Measurements from ENCODE around the gene VEGFC. TPM values are rescaled to one million over a fixed set of nuclear protein-coding genes. Genes with fewer than 3 reads are reported as not detected.

The VEGFC gene
- polyA plus RNA-seq, 1 experiment: 31.0 TPM

DNA sequence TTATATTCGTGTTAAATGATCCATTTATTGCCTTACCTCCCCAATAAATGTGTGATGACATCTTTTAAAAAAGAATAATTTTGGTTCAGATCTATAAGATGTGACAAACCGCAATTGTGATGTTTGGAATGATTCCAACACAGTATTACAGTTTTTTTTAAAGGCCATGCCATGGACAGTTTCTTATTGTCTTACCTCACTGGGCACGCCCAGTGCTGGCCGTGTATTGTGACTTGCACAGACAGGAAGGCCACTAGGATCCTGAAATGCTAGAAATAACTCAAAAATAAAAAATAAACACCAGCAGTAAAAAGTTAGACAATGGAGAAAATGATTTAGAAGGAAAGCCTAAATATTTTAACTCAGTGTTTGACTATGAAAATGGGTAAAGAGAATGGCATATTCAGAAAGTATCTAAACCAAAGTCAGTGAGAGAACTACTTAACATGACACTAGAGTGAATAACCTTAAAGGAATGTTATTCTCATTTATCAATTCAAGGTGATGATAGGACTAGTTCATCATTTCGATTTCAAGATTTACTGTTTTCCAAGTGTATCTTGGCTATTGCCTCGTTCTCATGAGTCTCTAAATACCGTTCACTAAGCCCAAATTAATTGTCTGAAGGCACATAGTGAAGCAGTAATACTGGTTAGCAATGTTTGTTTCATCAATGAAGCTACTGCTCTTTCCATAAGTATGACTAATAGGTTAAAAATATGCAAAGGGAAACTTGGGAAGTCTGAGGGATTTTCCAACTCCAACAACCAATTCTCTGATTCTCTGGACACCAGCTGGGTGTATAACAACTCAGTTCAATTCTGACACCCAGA, 46.1 kb upstream of the VEGFC start:
- no peaks in the 10 kb centered on the region for H3K27me3 ChIP-seq (ENCODE audit: control insufficient read depth, insufficient read depth, low read length)
- TF ChIP-seq, protein P1, sequence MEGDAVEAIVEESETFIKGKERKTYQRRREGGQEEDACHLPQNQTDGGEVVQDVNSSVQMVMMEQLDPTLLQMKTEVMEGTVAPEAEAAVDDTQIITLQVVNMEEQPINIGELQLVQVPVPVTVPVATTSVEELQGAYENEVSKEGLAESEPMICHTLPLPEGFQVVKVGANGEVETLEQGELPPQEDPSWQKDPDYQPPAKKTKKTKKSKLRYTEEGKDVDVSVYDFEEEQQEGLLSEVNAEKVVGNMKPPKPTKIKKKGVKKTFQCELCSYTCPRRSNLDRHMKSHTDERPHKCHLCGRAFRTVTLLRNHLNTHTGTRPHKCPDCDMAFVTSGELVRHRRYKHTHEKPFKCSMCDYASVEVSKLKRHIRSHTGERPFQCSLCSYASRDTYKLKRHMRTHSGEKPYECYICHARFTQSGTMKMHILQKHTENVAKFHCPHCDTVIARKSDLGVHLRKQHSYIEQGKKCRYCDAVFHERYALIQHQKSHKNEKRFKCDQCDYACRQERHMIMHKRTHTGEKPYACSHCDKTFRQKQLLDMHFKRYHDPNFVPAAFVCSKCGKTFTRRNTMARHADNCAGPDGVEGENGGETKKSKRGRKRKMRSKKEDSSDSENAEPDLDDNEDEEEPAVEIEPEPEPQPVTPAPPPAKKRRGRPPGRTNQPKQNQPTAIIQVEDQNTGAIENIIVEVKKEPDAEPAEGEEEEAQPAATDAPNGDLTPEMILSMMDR (IDR thresholded peaks at IDR 0.05; ENCODE audit: low read depth, low read length): no peak
- POLR2A ChIA-PET: interaction anchor here (1.5 kb wide), 1 partner anchor 45 kb away, joined by 4 read pairs; no protein-coding TSS in a partner anchor
- no peak overlapping the region for H3K4me3 ChIP-seq (ENCODE audit: low read depth, low read length)
- peak; percentile 15 for DNase-seq (ENCODE audit: low read depth, low spot score)
- CTCF ChIA-PET: interaction anchor here (1.2 to 2.2 kb wide), 2 partner anchors 209 to 462 kb away, joined by 3 to 9 read pairs; no protein-coding TSS in a partner anchor
- H3K9me3 ChIP-seq (ENCODE audit: control insufficient read depth, insufficient read depth, low read length): no peaks in the 10 kb centered on the region
- no peak overlapping the region for H3K27ac ChIP-seq (ENCODE audit: low read depth, low read length)

DNA sequence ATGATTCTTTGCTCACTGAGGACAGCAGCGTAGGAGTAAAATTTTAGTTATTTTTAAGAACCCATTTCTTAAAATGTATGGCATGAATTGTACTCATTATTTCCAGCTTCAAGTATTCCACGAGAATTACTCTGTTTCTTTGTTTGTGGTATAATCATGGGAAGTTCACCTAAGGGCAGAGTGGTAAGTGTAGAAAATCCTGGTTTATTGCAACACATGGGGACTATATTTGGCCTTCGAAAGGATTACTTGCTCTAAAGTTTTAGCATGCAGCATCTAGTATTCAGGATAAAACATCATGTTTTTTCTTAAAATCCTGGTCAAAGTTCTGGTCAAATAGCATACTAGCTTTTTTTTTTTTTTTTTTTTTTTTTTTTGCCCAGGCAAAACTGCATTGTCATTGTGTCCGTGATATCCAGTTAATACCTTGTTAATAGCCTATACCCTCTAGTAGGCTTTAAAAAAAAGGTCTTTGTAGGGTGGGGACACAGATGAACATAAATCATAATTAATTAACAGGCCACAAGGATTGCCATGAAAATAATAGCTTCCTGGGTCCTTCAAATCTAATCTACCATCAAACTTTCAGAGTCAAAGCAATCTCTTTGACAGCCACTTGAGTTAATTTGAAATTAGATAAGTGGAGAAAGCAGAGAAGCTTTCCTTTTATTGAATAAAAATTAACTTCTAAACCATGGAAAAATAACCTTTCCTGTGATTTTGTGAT, 44.6 kb upstream of the VEGFC start:
- CTCF ChIA-PET: no interaction called here
- POLR2A ChIA-PET: no interaction called here
- Histone ChIP-seq H3K9me3 (ENCODE audit: control insufficient read depth, insufficient read depth, low read length) (no peaks in the 10 kb centered on the region), H3K27ac (ENCODE audit: low read depth, low read length) (no peak overlapping the region), H3K27me3 (ENCODE audit: control insufficient read depth, insufficient read depth, low read length) (no peaks in the 10 kb centered on the region), H3K4me3 (ENCODE audit: low read depth, low read length) (no peak overlapping the region)
- TF ChIP-seq, protein P1 (IDR thresholded peaks at IDR 0.05; ENCODE audit: low read depth, low read length): no peak
- no peak for DNase-seq (ENCODE audit: low read depth, low spot score)

DNA sequence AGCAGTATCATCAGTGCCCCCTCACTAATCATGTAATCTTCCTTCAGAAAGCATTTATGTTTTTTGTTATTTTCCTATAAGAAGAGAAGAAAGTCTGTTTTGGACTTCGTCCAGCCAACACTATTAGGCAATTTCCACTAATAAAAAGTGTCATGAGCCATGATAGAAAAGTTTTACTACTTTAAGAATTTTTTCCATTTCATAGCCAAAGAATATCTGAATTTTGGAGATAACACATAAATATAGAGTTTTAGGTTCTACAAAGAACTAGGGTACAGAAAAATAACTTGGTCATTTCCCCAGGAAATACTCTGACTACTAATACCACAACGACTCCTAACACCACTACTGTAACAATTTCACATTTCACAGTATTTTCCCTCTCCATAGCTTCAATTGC, 41.8 kb upstream of the VEGFC start:
- POLR2A ChIA-PET: no interaction called here
- Histone ChIP-seq H3K27ac (ENCODE audit: low read depth, low read length) (no peak overlapping the region), H3K9me3 (ENCODE audit: control insufficient read depth, insufficient read depth, low read length) (no peaks in the 10 kb centered on the region), H3K4me3 (ENCODE audit: low read depth, low read length) (no peak overlapping the region), H3K27me3 (ENCODE audit: control insufficient read depth, insufficient read depth, low read length) (no peaks in the 10 kb centered on the region)
- CTCF ChIA-PET: no interaction called here
- TF ChIP-seq, protein P1 (IDR thresholded peaks at IDR 0.05; ENCODE audit: low read depth, low read length): no peak
- DNase-seq (ENCODE audit: low read depth, low spot score): no peak

DNA sequence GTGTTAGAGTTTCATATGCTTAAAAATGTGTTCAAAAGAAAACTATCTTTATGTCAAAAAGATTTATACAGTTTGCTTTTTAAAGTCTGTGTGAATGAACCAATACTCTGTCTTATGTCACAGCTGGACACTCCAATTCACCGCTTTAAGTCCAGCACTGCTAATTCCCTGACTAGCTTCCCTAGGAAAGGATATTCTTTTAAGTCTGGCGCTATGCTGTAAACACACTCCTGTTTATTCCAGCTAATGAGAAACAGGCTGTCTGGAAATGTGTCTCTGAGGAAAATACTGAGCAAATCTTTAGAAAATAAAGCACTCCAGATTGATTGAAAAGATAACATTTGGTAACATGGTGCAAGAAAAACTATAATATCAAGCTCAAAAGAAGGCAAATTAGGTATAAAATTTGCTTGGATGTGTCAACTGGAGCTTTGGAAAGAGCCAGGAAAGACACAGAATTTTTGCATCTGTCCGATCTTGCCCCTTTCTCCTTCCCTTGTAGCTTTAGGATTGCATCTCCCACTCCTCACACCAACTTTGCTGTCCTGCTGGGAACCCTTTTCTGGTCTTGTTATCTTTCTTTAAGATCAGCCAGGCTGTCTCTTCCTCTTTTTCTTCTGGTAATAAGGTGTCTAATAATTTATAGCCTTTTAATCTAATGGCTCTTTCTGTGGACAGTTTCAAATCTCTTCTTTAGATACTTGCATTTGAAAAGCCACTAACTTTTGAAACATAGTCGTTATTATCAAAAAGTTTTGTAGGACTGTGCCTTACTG, 40.9 kb upstream of the VEGFC start:
- DNase-seq (ENCODE audit: low read depth, low spot score): no peak
- no peaks in the 10 kb centered on the region for H3K27me3 ChIP-seq (ENCODE audit: control insufficient read depth, insufficient read depth, low read length)
- no peak overlapping the region for H3K4me3 ChIP-seq (ENCODE audit: low read depth, low read length)
- ChIA-PET POLR2A (no interaction called here), CTCF (interaction anchor here (0.9 kb wide), 1 partner anchor 455 kb away, joined by 3 read pairs; no protein-coding TSS in a partner anchor)
- H3K27ac ChIP-seq (ENCODE audit: low read depth, low read length): no peak overlapping the region
- no peaks in the 10 kb centered on the region for H3K9me3 ChIP-seq (ENCODE audit: control insufficient read depth, insufficient read depth, low read length)
- TF ChIP-seq, protein P1 (IDR thresholded peaks at IDR 0.05; ENCODE audit: low read depth, low read length): no peak

All from AG04450 (cell line).